Measurements from ENCODE around the gene S100A7A.

The S100A7A gene

GRCh38 chr1:153415850-153416570 lies at the start of gene S100A7A:
S100A7A (plus strand) TSS chr1:153416520; CDS start chr1:153418083, 1,563 bp downstream.
- TF ChIP-seq, protein P1, sequence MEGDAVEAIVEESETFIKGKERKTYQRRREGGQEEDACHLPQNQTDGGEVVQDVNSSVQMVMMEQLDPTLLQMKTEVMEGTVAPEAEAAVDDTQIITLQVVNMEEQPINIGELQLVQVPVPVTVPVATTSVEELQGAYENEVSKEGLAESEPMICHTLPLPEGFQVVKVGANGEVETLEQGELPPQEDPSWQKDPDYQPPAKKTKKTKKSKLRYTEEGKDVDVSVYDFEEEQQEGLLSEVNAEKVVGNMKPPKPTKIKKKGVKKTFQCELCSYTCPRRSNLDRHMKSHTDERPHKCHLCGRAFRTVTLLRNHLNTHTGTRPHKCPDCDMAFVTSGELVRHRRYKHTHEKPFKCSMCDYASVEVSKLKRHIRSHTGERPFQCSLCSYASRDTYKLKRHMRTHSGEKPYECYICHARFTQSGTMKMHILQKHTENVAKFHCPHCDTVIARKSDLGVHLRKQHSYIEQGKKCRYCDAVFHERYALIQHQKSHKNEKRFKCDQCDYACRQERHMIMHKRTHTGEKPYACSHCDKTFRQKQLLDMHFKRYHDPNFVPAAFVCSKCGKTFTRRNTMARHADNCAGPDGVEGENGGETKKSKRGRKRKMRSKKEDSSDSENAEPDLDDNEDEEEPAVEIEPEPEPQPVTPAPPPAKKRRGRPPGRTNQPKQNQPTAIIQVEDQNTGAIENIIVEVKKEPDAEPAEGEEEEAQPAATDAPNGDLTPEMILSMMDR (IDR thresholded peaks at IDR 0.05) = no peak
- no peak within 1 kb of the TSS for H3K27ac Mint-ChIP-seq
- no peaks in the 10 kb centered on the region for H3K36me3 Mint-ChIP-seq (ENCODE audit: low read depth)
- no peak for DNase-seq
- H3K27me3 Mint-ChIP-seq (ENCODE audit: low read depth, poor library complexity) = peaks cover 25% of the 10 kb centered on the region
- H3K4me3 Mint-ChIP-seq = no peak within 1 kb of the TSS
- H3K9me3 Mint-ChIP-seq = peaks cover 14% of the 10 kb centered on the region
- no peaks in the 10 kb centered on the region for H3K4me1 Mint-ChIP-seq

DNA sequence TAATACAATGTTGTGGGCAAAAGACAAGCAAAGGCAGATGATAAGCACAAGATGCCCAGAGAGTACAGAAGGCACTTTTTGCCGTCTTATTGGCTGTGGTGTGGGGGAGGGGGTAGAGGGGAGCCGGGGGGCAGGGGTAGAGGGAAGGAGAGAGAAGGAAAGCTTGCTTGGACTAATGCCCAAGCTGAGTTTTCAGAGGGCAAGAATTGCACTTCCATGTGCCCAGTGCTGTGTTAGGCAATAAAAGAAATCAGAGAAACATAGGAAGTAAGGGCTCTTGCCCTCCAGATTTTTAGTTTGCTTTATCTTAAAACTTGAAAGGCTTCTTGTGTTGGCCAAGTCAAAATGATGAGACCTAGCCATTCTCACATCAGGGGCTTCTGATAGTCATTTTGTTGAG lies 49.2 kb upstream of the S100A7A start:
- Mint-ChIP-seq H3K36me3 (ENCODE audit: low read depth) (no peaks in the 10 kb centered on the region), H3K27me3 (ENCODE audit: low read depth, poor library complexity) (peaks cover 16% of the 10 kb centered on the region), H3K4me1 (no peaks in the 10 kb centered on the region), H3K27ac (no peak overlapping the region), H3K4me3 (no peak overlapping the region), H3K9me3 (peaks cover 10% of the 10 kb centered on the region)
- TF ChIP-seq, protein P1 (IDR thresholded peaks at IDR 0.05) = no peak
- DNase-seq = no peak

DNA sequence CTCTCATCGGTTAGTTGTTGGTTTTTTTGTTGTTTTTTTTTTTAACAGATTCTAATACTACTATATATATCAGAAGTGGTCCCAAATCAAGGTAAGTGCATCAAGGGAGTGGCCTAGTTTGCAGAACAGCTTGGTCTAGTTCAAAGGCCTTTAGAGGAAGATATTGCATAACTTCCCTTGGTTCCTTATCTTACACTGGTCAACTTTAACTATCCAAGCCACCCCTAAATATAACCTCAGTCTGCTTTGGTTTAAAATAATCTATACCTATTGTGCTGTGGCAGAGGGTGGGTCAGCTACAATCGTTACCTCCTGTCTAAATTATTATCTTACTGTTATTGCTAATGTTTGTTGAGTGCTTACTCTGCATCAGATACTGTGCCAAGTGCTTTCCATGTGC lies 47.8 kb upstream of the S100A7A start:
- H3K4me3 Mint-ChIP-seq = no peak overlapping the region
- H3K4me1 Mint-ChIP-seq = no peaks in the 10 kb centered on the region
- H3K9me3 Mint-ChIP-seq = peaks cover 6% of the 10 kb centered on the region
- peaks cover 13% of the 10 kb centered on the region for H3K27me3 Mint-ChIP-seq (ENCODE audit: low read depth, poor library complexity)
- H3K36me3 Mint-ChIP-seq (ENCODE audit: low read depth) = no peaks in the 10 kb centered on the region
- TF ChIP-seq, protein P1 (IDR thresholded peaks at IDR 0.05) = no peak
- H3K27ac Mint-ChIP-seq = no peak overlapping the region
- DNase-seq = no peak

DNA sequence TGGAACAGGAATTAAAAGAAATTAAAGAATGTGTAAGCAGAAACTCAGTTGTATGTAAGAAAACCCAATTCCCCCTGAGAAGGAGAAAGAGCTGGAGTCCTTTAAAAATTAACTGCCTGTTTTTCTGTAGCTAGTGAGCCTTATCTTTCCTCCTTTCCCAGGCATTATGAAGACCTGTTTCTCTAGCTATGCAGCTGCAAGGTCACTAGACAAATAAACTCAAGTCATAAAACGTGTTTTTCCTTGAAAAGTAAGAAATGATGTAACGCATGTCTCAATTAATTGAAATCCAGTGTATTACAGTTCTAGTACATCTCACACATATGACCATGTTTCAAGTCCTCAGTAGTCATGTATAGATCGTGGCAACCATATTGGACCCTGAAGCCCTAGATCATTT lies 46.2 kb upstream of the S100A7A start:
- Mint-ChIP-seq H3K27me3 (ENCODE audit: low read depth, poor library complexity) (peaks cover 16% of the 10 kb centered on the region), H3K27ac (no peak overlapping the region), H3K4me1 (no peaks in the 10 kb centered on the region), H3K4me3 (no peak overlapping the region), H3K9me3 (peaks cover 6% of the 10 kb centered on the region), H3K36me3 (ENCODE audit: low read depth) (no peaks in the 10 kb centered on the region)
- no peak for DNase-seq
- TF ChIP-seq, protein P1 (IDR thresholded peaks at IDR 0.05) = no peak

DNA sequence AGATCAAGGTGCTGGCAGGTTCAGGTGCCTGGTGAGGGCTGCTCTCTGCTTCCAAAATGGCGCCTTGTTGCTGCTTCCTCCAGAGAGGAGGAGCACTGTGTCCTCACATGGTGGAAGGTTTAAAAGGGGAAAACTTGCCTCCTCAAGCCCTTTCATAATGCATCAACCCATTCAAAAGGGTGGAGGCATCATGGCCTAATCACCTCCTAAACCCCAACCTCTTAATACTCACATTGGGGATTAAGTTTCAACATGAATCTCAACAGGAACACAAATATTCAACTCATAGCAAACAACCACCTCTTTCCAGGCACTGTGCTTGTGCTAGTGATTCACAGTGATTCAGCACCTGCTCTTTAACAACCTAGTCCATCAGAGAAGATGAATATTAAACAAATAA lies 45.1 kb upstream of the S100A7A start:
- no peak for DNase-seq
- Mint-ChIP-seq H3K27me3 (ENCODE audit: low read depth, poor library complexity) (peaks cover 16% of the 10 kb centered on the region), H3K4me1 (no peaks in the 10 kb centered on the region), H3K4me3 (no peak overlapping the region), H3K9me3 (peaks cover 10% of the 10 kb centered on the region), H3K27ac (no peak overlapping the region), H3K36me3 (ENCODE audit: low read depth) (no peaks in the 10 kb centered on the region)
- TF ChIP-seq, protein P1 (IDR thresholded peaks at IDR 0.05) = no peak

DNA sequence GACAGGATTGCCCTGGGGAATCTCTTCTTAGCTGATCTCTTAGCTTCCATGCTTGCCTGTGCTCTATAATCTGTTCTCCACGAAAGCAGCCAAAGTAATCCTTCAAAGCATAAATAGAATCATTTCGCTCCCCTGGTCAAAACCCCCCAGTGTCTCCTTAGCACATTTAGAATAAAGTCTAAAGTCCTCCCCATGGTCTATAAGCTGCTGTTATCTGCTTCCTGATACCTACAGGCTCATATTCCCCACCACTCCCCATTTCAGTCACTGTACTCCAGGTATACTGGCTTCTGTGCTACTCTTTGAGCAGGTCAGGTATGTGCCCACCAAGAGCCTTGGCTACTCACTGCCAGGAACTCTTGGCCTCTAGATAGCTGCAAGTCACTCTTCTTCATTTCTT lies 43.7 kb upstream of the S100A7A start:
- DNase-seq = no peak
- TF ChIP-seq, protein P1 (IDR thresholded peaks at IDR 0.05) = no peak
- Mint-ChIP-seq H3K9me3 (peaks cover 13% of the 10 kb centered on the region), H3K4me1 (no peaks in the 10 kb centered on the region), H3K27me3 (ENCODE audit: low read depth, poor library complexity) (peaks cover 18% of the 10 kb centered on the region), H3K4me3 (no peak overlapping the region), H3K27ac (no peak overlapping the region), H3K36me3 (ENCODE audit: low read depth) (no peaks in the 10 kb centered on the region)

Measured in nephron progenitor cell (in vitro differentiated cells).